IMR-90 (cell line): ENCODE results near the gene WDR70. TPM values are rescaled to one million over a fixed set of nuclear protein-coding genes. Genes with fewer than 3 reads are reported as not detected.

Experiments used
- ATAC-seq: fragments of 200-7000 bp; cut with Tn5 transposase; 2 replicates; pipeline ENCODE4 v1.9.1; 2020; ENCODE audit warnings: low read depth, mild to moderate bottlenecking, moderate library complexity
- BruUV-seq: library from RNA; stranded (reverse); fragments of 400-500 nt; replicated peaks from 2 replicates; lab custom pipeline; 2021; lab: Mats Ljungman, UMichigan
- CTCF ChIA-PET: fragments of 300-600 bp; formaldehyde crosslinking; extraction: SDS; loops from one replicate; lab custom pipeline; 2021; ENCODE audit warnings: antibody characterized with exemption; lab: Yijun Ruan, JAX
- POLR2A ChIA-PET: fragments of 300-600 bp; sonication (Branson Sonifier 250); formaldehyde crosslinking; loops from one replicate; lab custom pipeline; 2022; ENCODE audit warnings: antibody characterized with exemption; ENCODE audit not compliant: unreplicated experiment; lab: Charles Lee
- DNase-seq: peaks from one replicate; pipeline ENCODE4 v3.0.0; 2013
- H2AFZ ChIP-seq: replicated peaks from 2 replicates; pipeline ENCODE3; 2013; ENCODE audit warnings: low read length, mild to moderate bottlenecking; ENCODE audit not compliant: poor library complexity
- H2AK5ac ChIP-seq: 2 replicates; pipeline ENCODE4 v1.6.1; 2013; ENCODE audit warnings: low read depth, low read length, inconsistent platforms
- H2AK9ac ChIP-seq: replicated peaks from 2 replicates; pipeline ENCODE3; 2013; ENCODE audit warnings: mild to moderate bottlenecking, low read depth, low read length, moderate library complexity; ENCODE audit not compliant: poor library complexity
- H2BK120ac ChIP-seq: 2 replicates; pipeline ENCODE4 v1.6.1; 2013; ENCODE audit warnings: low read depth, low read length, inconsistent platforms
- H2BK15ac ChIP-seq: 3 replicates; pipeline ENCODE4 v1.6.1; 2013; ENCODE audit warnings: low read depth, low read length, inconsistent platforms
- H2BK20ac ChIP-seq: 2 replicates; pipeline ENCODE4 v1.6.1; 2013; ENCODE audit warnings: low read depth, mild to moderate bottlenecking, inconsistent platforms, low read length, moderate library complexity
- H2BK5ac ChIP-seq: 2 replicates; pipeline ENCODE4 v1.6.1; 2013; ENCODE audit warnings: mild to moderate bottlenecking, low read depth, low read length, inconsistent platforms; ENCODE audit not compliant: poor library complexity, severe bottlenecking
- H3K14ac ChIP-seq: replicated peaks from 2 replicates; pipeline ENCODE4 v1.6.1; 2013; ENCODE audit warnings: low read depth, low read length, inconsistent platforms
- H3K18ac ChIP-seq: 2 replicates; pipeline ENCODE4 v1.6.1; 2013; ENCODE audit warnings: low read depth, low read length, control low read depth
- H3K23ac ChIP-seq: 2 replicates; pipeline ENCODE4 v1.6.1; 2013; ENCODE audit warnings: low read depth, low read length, inconsistent platforms
- H3K27ac ChIP-seq: 2 replicates; pipeline ENCODE4 v1.5.1; 2013; ENCODE audit warnings: mild to moderate bottlenecking, control low read depth, low read length; ENCODE audit not compliant: insufficient read depth
- H3K27me3 ChIP-seq: 2 replicates; pipeline ENCODE4 v1.6.1; 2013; ENCODE audit warnings: low read length; ENCODE audit not compliant: control insufficient read depth, insufficient read depth
- H3K36me3 ChIP-seq: 2 replicates; pipeline ENCODE4 v1.6.1; 2013; ENCODE audit warnings: low read length, mixed read lengths; ENCODE audit not compliant: control insufficient read depth, insufficient read depth
- H3K4ac ChIP-seq: 2 replicates; pipeline ENCODE4 v1.6.1; 2013; ENCODE audit warnings: low read depth, low read length, inconsistent platforms
- H3K4me1 ChIP-seq: 2 replicates; pipeline ENCODE4 v1.6.1; 2013; ENCODE audit warnings: low read length, mixed read lengths; ENCODE audit not compliant: control insufficient read depth, insufficient read depth
- H3K4me2 ChIP-seq: 2 replicates; pipeline ENCODE4 v1.6.1; 2013; ENCODE audit warnings: low read depth, mild to moderate bottlenecking, control low read depth, low read length, moderate library complexity
- H3K4me3 ChIP-seq: 2 replicates; pipeline ENCODE4 v1.5.1; 2013; ENCODE audit warnings: low read depth, mild to moderate bottlenecking, control low read depth, low read length, moderate library complexity; ENCODE audit not compliant: insufficient read depth
- H3K56ac ChIP-seq: 2 replicates; pipeline ENCODE4 v1.6.1; 2013; ENCODE audit warnings: low read length, inconsistent platforms; ENCODE audit not compliant: insufficient read depth; ENCODE audit errors: extremely low read depth
- H3K79me1 ChIP-seq, 2 experiments: 2 replicates each; pipeline ENCODE4 v1.6.1; 2013; ENCODE audit warnings: low read length in 2 of 2, inconsistent platforms in 1 of 2, low read depth in 1 of 2
- H3K9ac ChIP-seq: 2 replicates; pipeline ENCODE4 v1.6.1; 2013; ENCODE audit warnings: low read depth, low read length, control low read depth
- H3K9me1 ChIP-seq: 2 replicates; pipeline ENCODE4 v1.6.1; 2013; ENCODE audit warnings: low read length, inconsistent platforms; ENCODE audit not compliant: insufficient read depth
- H3K9me3 ChIP-seq: 2 replicates; pipeline ENCODE4 v1.6.1; 2013; ENCODE audit warnings: low read length; ENCODE audit not compliant: control insufficient read depth, insufficient read depth
- H4K20me1 ChIP-seq: 2 replicates; pipeline ENCODE4 v1.6.1; 2013; ENCODE audit warnings: low read length, inconsistent platforms; ENCODE audit not compliant: insufficient read depth
- H4K5ac ChIP-seq: 2 replicates; pipeline ENCODE4 v1.6.1; 2013; ENCODE audit warnings: mild to moderate bottlenecking, low read depth, low read length, control low read depth
- H4K8ac ChIP-seq, 2 experiments: 2 replicates each; pipeline ENCODE4 v1.6.1; 2013; ENCODE audit warnings: low read depth in 2 of 2, low read length in 2 of 2, control low read depth in 1 of 2, inconsistent platforms in 1 of 2
- H4K91ac ChIP-seq: 2 replicates; pipeline ENCODE4 v1.6.1; 2013; ENCODE audit warnings: low read depth, low read length, inconsistent platforms; ENCODE audit not compliant: insufficient read depth
- BHLHE40 ChIP-seq: fragments of 150-350 bp; IDR thresholded peaks from 2 replicates; pipeline ENCODE4 v1.6.1; 2016; ENCODE audit warnings: mild to moderate bottlenecking, low read depth, low read length
- CEBPB ChIP-seq: IDR thresholded peaks from 2 replicates; pipeline ENCODE4 v1.6.1; 2012; ENCODE audit warnings: low read depth, low read length, improper control_type of control experiment
- CHD1 ChIP-seq: IDR thresholded peaks from 2 replicates; pipeline ENCODE4 v1.6.1; 2012; ENCODE audit warnings: low read depth, low read length, improper control_type of control experiment
- CTCF ChIP-seq: conservative IDR thresholded peaks from 2 replicates; pipeline ENCODE4 v1.5.1; 2012; ENCODE audit warnings: mild to moderate bottlenecking, low read depth, low read length, improper control_type of control experiment
- ELK1 ChIP-seq: fragments of 150-350 bp; IDR thresholded peaks from 2 replicates; pipeline ENCODE4 v1.6.1; 2016; ENCODE audit warnings: low read depth, mild to moderate bottlenecking, low read length, moderate library complexity, borderline replicate concordance
- FOS ChIP-seq: fragments of 150-350 bp; IDR thresholded peaks from 2 replicates; pipeline ENCODE4 v1.6.1; 2016; ENCODE audit warnings: low read depth, low read length
- MAZ ChIP-seq: IDR thresholded peaks from 2 replicates; pipeline ENCODE4 v1.6.1; 2012; ENCODE audit warnings: low read depth, mild to moderate bottlenecking, low read length, improper control_type of control experiment, moderate library complexity, borderline replicate concordance
- MXI1 ChIP-seq: IDR thresholded peaks from 2 replicates; pipeline ENCODE4 v1.6.1; 2012; ENCODE audit warnings: low read depth, mild to moderate bottlenecking, low read length, moderate library complexity, borderline replicate concordance
- NFE2L2 ChIP-seq: fragments of 150-350 bp; IDR thresholded peaks from 2 replicates; pipeline ENCODE4 v1.6.1; 2016; ENCODE audit warnings: low read depth, mild to moderate bottlenecking, low read length
- POLR2A ChIP-seq: IDR thresholded peaks from 2 replicates; pipeline ENCODE4 v1.6.1; 2012; ENCODE audit warnings: mild to moderate bottlenecking, low read depth, low read length
- RAD21 ChIP-seq: IDR thresholded peaks from 2 replicates; pipeline ENCODE4 v1.6.1; 2012; ENCODE audit warnings: low read length, improper control_type of control experiment
- RCOR1 ChIP-seq: IDR thresholded peaks from 2 replicates; pipeline ENCODE4 v1.6.1; 2012; ENCODE audit warnings: mild to moderate bottlenecking, low read length, improper control_type of control experiment; ENCODE audit not compliant: insufficient replicate concordance
- RFX5 ChIP-seq: IDR thresholded peaks from 2 replicates; pipeline ENCODE4 v1.8.0; 2012; ENCODE audit warnings: low read depth, mild to moderate bottlenecking, low read length, moderate library complexity
- SMC3 ChIP-seq: fragments of 150-350 bp; IDR thresholded peaks from 2 replicates; pipeline ENCODE4 v1.6.1; 2016; ENCODE audit warnings: low read depth, mild to moderate bottlenecking, antibody characterized with exemption, low read length, moderate library complexity
- USF2 ChIP-seq: fragments of 150-350 bp; IDR thresholded peaks from 2 replicates; pipeline ENCODE4 v1.6.1; 2017; ENCODE audit warnings: mild to moderate bottlenecking, antibody characterized with exemption, low read length, low read depth
- WGBS, 2 experiments: methylation state at CpG; one replicate each; pipeline versions ENCODE4 v1.1.5 to v1.1.7; 2013; ENCODE audit warnings: missing lambda C conversion rate in 2 of 2; ENCODE audit not compliant: insufficient read length in 1 of 2; ENCODE audit errors: extremely low coverage in 2 of 2; 5-methylcytosine and 5-hydroxymethylcytosine counted together
- dilution Hi-C: fragments of 300-500 bp; cut with HindIII; formaldehyde crosslinking; loops from one replicate; pipeline ENCODE4 v1.14.3; 2018; ENCODE audit warnings: low sequenced_read_pairs; ENCODE audit not compliant: unreplicated experiment
- in situ Hi-C: fragments of 300-500 bp; cut with MboI; formaldehyde crosslinking; loops from 3 replicates; pipeline ENCODE4 v1.14.3; 2019; ENCODE audit warnings: low sequenced_read_pairs, inconsistent platforms, mixed read lengths
- intact Hi-C: fragments of 100-400 bp; cut with micrococcal nuclease; formaldehyde crosslinking; loops from 2 replicates; pipeline ENCODE4 v1.10.0; 2022
- polyA plus RNA-seq, 3 experiments: library from polyadenylated mRNA; depleted of rRNA; stranded (reverse); fragments of >200 nt; gene quantifications; 2 replicates each; pipeline ENCODE4 v1.2.3, GENCODE V29; 2012; ENCODE audit warnings: low replicate concordance in 1 of 3
- total RNA-seq: library from RNA; depleted of rRNA; stranded (reverse); fragments of >200 nt; gene quantifications from 2 replicates; pipeline ENCODE4 v1.2.3, GENCODE V29; 2012

WDR70 gene
- total and polyA plus RNA-seq, 2 of the 4 experiments (the other 2 are of a cell fraction) = 16.7 to 29.9 TPM

GRCh38 chr5:37664551-37664950 is 285.4 kb downstream of the WDR70 start:
- WGBS, 2 experiments = no CpG with 5 or more reads among the region's 1 CpG
- Histone ChIP-seq H4K8ac (no peak overlapping the region), H2AFZ (no peak overlapping the region), H3K79me1 (peaks cover 6 to 11% of the 10 kb centered on the region in 2 experiments; a peak in 2 of 4 replicates), H4K91ac (no peak overlapping the region), H3K27ac (no peak overlapping the region), H3K9me1 (0 out of 2 replicates have a peak, but pooled peaks cover 3% of the 10 kb centered on the region), H3K14ac (no peak overlapping the region), H3K4me2 (no peak overlapping the region), H2BK20ac (no peak overlapping the region), H2BK15ac (no peak overlapping the region), H3K9me3 (no peaks in the 10 kb centered on the region), H3K36me3 (no peaks in the 10 kb centered on the region), H3K18ac (no peak overlapping the region), H3K27me3 (no peaks in the 10 kb centered on the region), H2AK9ac (no peak overlapping the region), H3K23ac (no peak overlapping the region), H3K4ac (no peak overlapping the region), H4K5ac (no peak overlapping the region), H3K4me3 (no peak overlapping the region), H3K9ac (no peak overlapping the region), H4K20me1 (0 out of 2 replicates have a peak, but pooled peaks cover 3% of the 10 kb centered on the region), H2BK5ac (no peak overlapping the region), H3K4me1 (peaks cover 6% of the 10 kb centered on the region), H3K56ac (no peak overlapping the region), H2BK120ac (no peak overlapping the region), H2AK5ac (no peak overlapping the region)
- no peak for TF ChIP-seq CHD1
- TF ChIP-seq POLR2A = no peak
- TF ChIP-seq BHLHE40 = no peak
- no peak for TF ChIP-seq USF2
- TF ChIP-seq SMC3 = no peak
- no peak for TF ChIP-seq FOS
- TF ChIP-seq CEBPB = no peak
- TF ChIP-seq MXI1 = no peak
- no peak for TF ChIP-seq CTCF
- TF ChIP-seq ELK1 = no peak
- TF ChIP-seq MAZ = no peak
- TF ChIP-seq RFX5 = no peak
- TF ChIP-seq RCOR1 = no peak
- no peak for TF ChIP-seq RAD21
- no peak for TF ChIP-seq NFE2L2
- in situ Hi-C loops = no loop called here
- ATAC-seq = no peak
- BruUV-seq = no TSS peak
- dilution Hi-C loops = no loop called here
- CTCF ChIA-PET = no interaction called here
- no peak for DNase-seq
- intact Hi-C loops = no loop called here
- POLR2A ChIA-PET = no interaction called here
